BE2C (cell line): Measurements from ENCODE around the gene CCM2.
"Not testable (repeated sequence)": the region's sequence is repeated elsewhere in the genome, so short reads cannot be mapped to it uniquely, and the experiment has no call there.

Experiments
- DNase-seq: peaks from one replicate; pipeline ENCODE4 v3.0.0-alpha.2; 2020
- H3K27me3 ChIP-seq: fragments of 250-450 bp; sonication (Bioruptor Pico); 2 replicates; pipeline ENCODE4 v1.5.1; 2020; ENCODE audit warnings: mild to moderate bottlenecking
- H3K36me3 ChIP-seq: fragments of 250-450 bp; sonication (Bioruptor Pico); 2 replicates; pipeline ENCODE4 v1.5.1; 2020; ENCODE audit warnings: mild to moderate bottlenecking
- H3K4me1 ChIP-seq: fragments of 250-450 bp; sonication (Bioruptor Pico); 2 replicates; pipeline ENCODE4 v1.5.1; 2020
- H3K4me3 ChIP-seq: 2 replicates; pipeline ENCODE4 v1.5.1; 2011; ENCODE audit warnings: low read depth, low read length
- H3K9me3 ChIP-seq: fragments of 250-450 bp; sonication (Bioruptor Pico); 2 replicates; pipeline ENCODE4 v1.5.1; 2020
- CTCF ChIP-seq: IDR thresholded peaks from 2 replicates; pipeline ENCODE4 v1.5.1; 2012; ENCODE audit warnings: mild to moderate bottlenecking, low read depth, low read length

Gene CCM2

DNA sequence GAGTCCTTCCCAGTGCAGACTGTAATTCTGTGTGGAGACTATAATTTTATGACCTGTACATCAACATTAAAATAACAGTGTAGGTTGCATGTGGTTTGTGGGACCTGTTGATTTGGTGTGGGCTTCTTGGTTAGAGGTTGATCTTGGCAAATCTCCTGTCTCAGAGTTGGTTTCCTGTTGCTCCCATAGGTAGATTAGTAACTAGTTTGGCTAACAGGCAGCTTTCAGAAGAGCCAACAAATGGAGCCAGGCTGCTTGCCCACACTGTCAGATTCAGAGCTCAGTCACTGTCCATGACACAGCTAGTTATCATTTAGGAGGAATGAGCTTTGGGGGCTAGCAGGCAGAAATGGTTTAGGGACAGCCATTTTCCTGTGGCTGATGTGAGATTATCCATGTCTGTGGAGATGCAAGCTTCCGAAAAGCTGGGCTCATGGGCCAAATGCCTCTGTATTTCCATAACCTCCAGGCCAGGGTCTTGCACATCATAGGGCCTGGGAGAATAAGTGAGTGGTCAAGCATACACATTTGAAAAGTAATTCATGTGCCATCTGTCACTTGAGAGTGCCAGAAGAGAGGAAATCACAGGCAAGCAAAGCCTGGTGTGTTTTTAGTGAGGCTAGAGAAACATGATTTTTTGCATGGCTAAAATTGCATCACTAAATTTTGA lies 33.4 kb downstream of the CCM2 start:
- TF ChIP-seq CTCF: no peak
- Histone ChIP-seq H3K36me3 (no peaks in the 10 kb centered on the region; the same call in 1 of the 2 replicates), H3K9me3 (no peaks in the 10 kb centered on the region), H3K4me1 (no peaks in the 10 kb centered on the region), H3K4me3 (no peak overlapping the region), H3K27me3 (no peaks in the 10 kb centered on the region)
- DNase-seq: no peak

GRCh38 chr7:45033931-45034290 lies 33.9 kb downstream of the CCM2 start:
- no peaks in the 10 kb centered on the region for H3K27me3 ChIP-seq
- H3K4me3 ChIP-seq: no peak overlapping the region
- no peak for DNase-seq
- peaks cover 5% of the 10 kb centered on the region for H3K36me3 ChIP-seq
- H3K9me3 ChIP-seq: no peaks in the 10 kb centered on the region
- no peak for TF ChIP-seq CTCF
- no peaks in the 10 kb centered on the region for H3K4me1 ChIP-seq

DNA sequence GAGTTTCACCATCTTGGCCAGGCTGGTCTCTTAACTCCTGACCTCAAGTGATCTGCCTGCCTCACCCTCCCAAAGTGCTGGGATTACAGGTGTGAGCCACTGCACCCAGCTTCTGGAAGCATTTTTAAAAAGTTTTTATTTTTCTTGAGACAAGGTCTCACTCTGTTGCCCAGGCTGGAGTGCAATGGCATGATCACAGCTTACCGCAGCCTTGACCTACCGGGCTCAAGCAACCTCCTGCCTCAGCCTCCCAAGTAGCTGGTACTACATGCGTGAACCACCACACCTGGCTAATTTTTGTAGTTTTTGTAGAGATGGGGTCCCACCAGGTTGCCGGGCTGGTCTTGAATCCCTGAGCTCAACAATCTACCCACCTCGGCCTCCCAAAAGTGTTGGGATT lies 34.7 kb downstream of the CCM2 start:
- H3K36me3 ChIP-seq, H3K4me3 ChIP-seq, H3K9me3 ChIP-seq, DNase-seq, H3K4me1 ChIP-seq, H3K27me3 ChIP-seq: not testable (repeated sequence)

DNA sequence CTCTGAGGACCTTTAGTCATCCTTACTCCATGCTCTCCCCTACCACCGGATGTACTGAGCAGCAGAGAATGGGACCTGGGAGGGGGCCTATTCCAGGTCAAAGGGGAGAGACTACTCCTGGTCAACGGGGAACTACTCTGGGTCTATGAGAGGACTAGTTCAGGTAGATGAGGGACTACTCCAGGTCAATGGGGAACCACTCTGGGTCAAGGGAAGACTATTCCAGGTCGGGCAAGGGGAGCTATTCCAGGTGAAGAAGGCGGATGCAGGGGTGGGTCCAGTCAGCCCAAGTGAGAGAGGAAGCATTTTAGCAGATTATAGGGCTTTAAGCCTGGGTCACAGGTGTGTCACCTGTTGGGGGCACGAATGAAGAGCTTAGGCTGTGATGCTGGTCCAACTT lies 35.4 kb downstream of the CCM2 start:
- TF ChIP-seq CTCF: no peak
- Histone ChIP-seq H3K9me3 (no peaks in the 10 kb centered on the region), H3K4me1 (no peaks in the 10 kb centered on the region), H3K36me3 (peaks cover 10% of the 10 kb centered on the region), H3K4me3 (no peak overlapping the region), H3K27me3 (no peaks in the 10 kb centered on the region)
- no peak for DNase-seq

DNA sequence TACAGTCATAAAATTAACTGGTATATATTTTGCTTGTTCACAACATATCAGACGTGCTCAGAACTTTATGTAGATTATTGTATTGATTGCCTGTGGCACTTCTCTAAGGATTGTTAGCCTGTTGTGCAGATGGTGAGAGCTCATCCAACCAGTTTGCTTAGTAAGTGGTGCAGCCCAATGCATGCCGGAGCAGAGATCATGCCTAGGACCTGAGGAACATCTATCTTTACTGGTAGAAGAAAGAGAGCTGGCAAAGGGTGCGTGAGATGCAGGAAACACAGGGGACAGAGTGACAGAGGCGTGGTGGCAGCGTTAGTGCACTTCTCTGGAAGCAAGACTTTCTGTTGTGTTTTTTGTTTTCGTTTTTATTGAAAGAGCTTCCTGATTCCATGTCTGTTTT lies 35.9 kb downstream of the CCM2 start:
- DNase-seq: no peak
- Histone ChIP-seq H3K27me3 (no peaks in the 10 kb centered on the region), H3K36me3 (peaks cover 10% of the 10 kb centered on the region), H3K9me3 (no peaks in the 10 kb centered on the region), H3K4me1 (no peaks in the 10 kb centered on the region), H3K4me3 (no peak overlapping the region)
- TF ChIP-seq CTCF: no peak

- Histone ChIP-seq H3K4me1 (no peaks in the 10 kb centered on the region), H3K9me3 (no peaks in the 10 kb centered on the region), H3K4me3 (no peak overlapping the region), H3K36me3 (peaks cover 10% of the 10 kb centered on the region), H3K27me3 (no peaks in the 10 kb centered on the region)
- no peak for DNase-seq
- no peak for TF ChIP-seq CTCF
Observed at GRCh38 chr7:45036317-45036716, 36.3 kb downstream of the CCM2 start.

GRCh38 chr7:45036796-45037195 lies 36.8 kb downstream of the CCM2 start:
- no peaks in the 10 kb centered on the region for H3K27me3 ChIP-seq
- no peak overlapping the region for H3K4me3 ChIP-seq
- peaks cover 10% of the 10 kb centered on the region for H3K36me3 ChIP-seq
- no peaks in the 10 kb centered on the region for H3K9me3 ChIP-seq
- DNase-seq: no peak
- TF ChIP-seq CTCF: no peak
- H3K4me1 ChIP-seq: no peaks in the 10 kb centered on the region
